H9 (cell line): ENCODE measurements around the gene GAL3ST3. TPM values are rescaled to one million over a fixed set of nuclear protein-coding genes. Genes with fewer than 3 reads are reported as not detected.

Experiments
- DNase-seq: peaks from one replicate; pipeline ENCODE4 v3.0.0-alpha.2; 2017
- H2AFZ ChIP-seq: one replicate; pipeline ENCODE4 v1.6.1; 2013; ENCODE audit warnings: mild to moderate bottlenecking, low read length, control low read depth, moderate library complexity
- H2AK5ac ChIP-seq: 2 replicates; pipeline ENCODE4 v1.6.1; 2013; ENCODE audit warnings: low read length, control low read depth, mixed read lengths; ENCODE audit not compliant: insufficient read length
- H2BK120ac ChIP-seq: one replicate; pipeline ENCODE4 v1.6.1; 2013; ENCODE audit warnings: low read depth, mild to moderate bottlenecking, low read length, control low read depth, inconsistent platforms; ENCODE audit not compliant: poor library complexity, severe bottlenecking
- H2BK12ac ChIP-seq: 2 replicates; pipeline ENCODE4 v1.6.1; 2013; ENCODE audit warnings: low read length, control low read depth, mixed read lengths, low read depth; ENCODE audit not compliant: insufficient read length
- H2BK15ac ChIP-seq: 2 replicates; pipeline ENCODE4 v1.6.1; 2013; ENCODE audit warnings: low read depth, low read length, control low read depth
- H2BK20ac ChIP-seq: one replicate; pipeline ENCODE4 v1.6.1; 2013; ENCODE audit warnings: low read depth, mild to moderate bottlenecking, low read length, control low read depth, inconsistent platforms; ENCODE audit not compliant: poor library complexity, severe bottlenecking
- H2BK5ac ChIP-seq: 2 replicates; pipeline ENCODE4 v1.6.1; 2013; ENCODE audit warnings: low read length, control low read depth, mixed read lengths; ENCODE audit not compliant: insufficient read length
- H3K14ac ChIP-seq: 2 replicates; pipeline ENCODE4 v1.6.1; 2013; ENCODE audit warnings: low read length, control low read depth; ENCODE audit not compliant: insufficient read depth
- H3K18ac ChIP-seq: 2 replicates; pipeline ENCODE4 v1.6.1; 2013; ENCODE audit warnings: low read depth, mild to moderate bottlenecking, mixed read lengths, low read length, control low read depth; ENCODE audit not compliant: insufficient read length
- H3K23ac ChIP-seq: 2 replicates; pipeline ENCODE4 v1.6.1; 2013; ENCODE audit warnings: low read length, control low read depth, mixed read lengths, low read depth; ENCODE audit not compliant: insufficient read length
- H3K23me2 ChIP-seq: 2 replicates; pipeline ENCODE4 v1.6.1; 2013; ENCODE audit warnings: low read depth, mild to moderate bottlenecking, mixed read lengths, low read length, control low read depth; ENCODE audit not compliant: insufficient read length, poor library complexity, severe bottlenecking
- H3K27ac ChIP-seq: 2 replicates; pipeline ENCODE4 v1.5.1; 2013; ENCODE audit warnings: low read length, control low read depth, mixed read lengths, low read depth; ENCODE audit not compliant: insufficient read length
- H3K27me3 ChIP-seq: 2 replicates; pipeline ENCODE4 v1.6.1; 2013; ENCODE audit warnings: low read length, control low read depth, inconsistent platforms; ENCODE audit not compliant: insufficient read depth
- H3K4ac ChIP-seq: 2 replicates; pipeline ENCODE4 v1.6.1; 2013; ENCODE audit warnings: low read depth, mild to moderate bottlenecking, control low read depth, inconsistent platforms, low read length, moderate library complexity
- H3K4me1 ChIP-seq: 2 replicates; pipeline ENCODE4 v1.6.1; 2013; ENCODE audit warnings: low read length, control low read depth, inconsistent platforms; ENCODE audit not compliant: insufficient read depth
- H3K4me2 ChIP-seq: 2 replicates; pipeline ENCODE4 v1.6.1; 2013; ENCODE audit warnings: low read length, control low read depth, mixed read lengths; ENCODE audit not compliant: insufficient read length, insufficient read depth
- H3K56ac ChIP-seq: 2 replicates; pipeline ENCODE4 v1.6.1; 2013; ENCODE audit warnings: low read depth, mild to moderate bottlenecking, mixed read lengths, low read length, control low read depth; ENCODE audit not compliant: insufficient read length
- H3K79me1 ChIP-seq: 2 replicates; pipeline ENCODE4 v1.6.1; 2013; ENCODE audit warnings: low read depth, mild to moderate bottlenecking, moderate library complexity, low read length, control low read depth, inconsistent platforms; ENCODE audit not compliant: insufficient read depth, poor library complexity, severe bottlenecking
- H3K79me2 ChIP-seq: 2 replicates; pipeline ENCODE4 v1.6.1; 2013; ENCODE audit warnings: low read length, control low read depth, inconsistent platforms; ENCODE audit not compliant: insufficient read depth
- H3K9ac ChIP-seq: 2 replicates; pipeline ENCODE4 v1.6.1; 2013; ENCODE audit warnings: low read length, control low read depth, mixed read lengths; ENCODE audit not compliant: insufficient read length; ENCODE audit errors: extremely low read depth
- H3K9me3 ChIP-seq: one replicate; pipeline ENCODE4 v1.6.1; 2013; ENCODE audit warnings: low read depth, low read length, inconsistent platforms; ENCODE audit not compliant: control insufficient read depth
- H3T11ph ChIP-seq: one replicate; pipeline ENCODE4 v1.6.1; 2013; ENCODE audit warnings: mild to moderate bottlenecking, low read length, control low read depth, inconsistent platforms
- H4K20me1 ChIP-seq: one replicate; pipeline ENCODE4 v1.6.1; 2013; ENCODE audit not compliant: control insufficient read depth, insufficient read length, insufficient read depth
- H4K5ac ChIP-seq: 2 replicates; pipeline ENCODE4 v1.6.1; 2013; ENCODE audit warnings: low read depth, mild to moderate bottlenecking, mixed read lengths, low read length, control low read depth; ENCODE audit not compliant: insufficient read length
- H4K8ac ChIP-seq: replicated peaks from 2 replicates; pipeline ENCODE4 v1.6.1; 2013; ENCODE audit warnings: low read length, control low read depth, mixed read lengths, low read depth; ENCODE audit not compliant: insufficient read length
- H4K91ac ChIP-seq: 2 replicates; pipeline ENCODE4 v1.6.1; 2013; ENCODE audit warnings: low read depth, mild to moderate bottlenecking, moderate library complexity, mixed read lengths, low read length, control low read depth; ENCODE audit not compliant: insufficient read length
- H3K27ac Mint-ChIP-seq, 3 experiments: 2 replicates in 2 of 3; 3 replicates in 1 of 3; pipeline ENCODE4 v1.8.0; 2020 to 2021; ENCODE audit warnings: mixed read lengths in 3 of 3, mild to moderate bottlenecking in 1 of 3, moderate library complexity in 1 of 3
- H3K27me3 Mint-ChIP-seq: 2 replicates; pipeline ENCODE4 v1.8.0; 2021; ENCODE audit warnings: low read depth, mild to moderate bottlenecking, moderate library complexity, mixed read lengths
- H3K36me3 Mint-ChIP-seq, 3 experiments: 2 replicates in 2 of 3; 3 replicates in 1 of 3; pipeline ENCODE4 v1.8.0; 2020 to 2021; ENCODE audit warnings: low read depth in 3 of 3, mixed read lengths in 3 of 3; ENCODE audit not compliant: insufficient read depth in 1 of 3
- H3K4me1 Mint-ChIP-seq, 2 experiments: 2 replicates each; pipeline ENCODE4 v1.8.0; 2020; ENCODE audit warnings: mixed read lengths in 2 of 2
- H3K4me3 Mint-ChIP-seq, 2 experiments: 2 replicates in 1 of 2; 3 replicates in 1 of 2; pipeline ENCODE4 v1.8.0; 2020 to 2021; ENCODE audit warnings: mild to moderate bottlenecking in 2 of 2, mixed read lengths in 2 of 2, moderate library complexity in 1 of 2
- H3K9me3 Mint-ChIP-seq, 2 experiments: 2 replicates in 1 of 2; 3 replicates in 1 of 2; pipeline ENCODE4 v1.8.0; 2020; ENCODE audit warnings: mild to moderate bottlenecking in 2 of 2, mixed read lengths in 2 of 2, moderate library complexity in 1 of 2
- CTCF ChIP-seq: fragments of 200-600 bp; sonication (generic); conservative IDR thresholded peaks from 3 replicates; pipeline ENCODE4 v1.8.0; 2021; ENCODE audit warnings: antibody characterized with exemption, mild to moderate bottlenecking
- WGBS: extraction: QIAGEN DNeasy Blood & Tissue Kit; methylation state at CpG from one replicate; pipeline ENCODE4 v1.1.7; 2013; ENCODE audit warnings: missing lambda C conversion rate, low lambda C conversion rate, mixed read lengths; ENCODE audit not compliant: insufficient read length; ENCODE audit errors: extremely low coverage; 5-methylcytosine and 5-hydroxymethylcytosine counted together
- total RNA-seq: library from RNA; stranded (reverse); gene quantifications from 2 replicates; pipeline ENCODE4 v1.2.1, GENCODE V29; 2021

Gene GAL3ST3
- total RNA-seq, 1 experiment from 2014 or later: 17.2 TPM

GRCh38 chr11:66012946-66013761 lies 35.8 kb downstream of the GAL3ST3 start:
- Histone ChIP-seq H3K23me2 (peaks cover 8% of the 10 kb centered on the region), H3T11ph (no peak overlapping the region), H2BK5ac (no peak overlapping the region), H3K14ac (no peak overlapping the region; the same call in 1 of the 2 replicates), H2BK15ac (no peak overlapping the region), H2AFZ (no peak overlapping the region), H2BK120ac (no peak overlapping the region), H3K27me3 (peaks cover 4% of the 10 kb centered on the region; the same call in 1 of the 2 replicates), H4K8ac (no peak overlapping the region), H3K9ac (no peak overlapping the region), H3K18ac (no peak overlapping the region), H4K20me1 (no peaks in the 10 kb centered on the region), H3K27ac (no peak overlapping the region), H2BK12ac (no peak overlapping the region), H3K4me2 (no peak overlapping the region), H3K79me2 (no peaks in the 10 kb centered on the region), H3K9me3 (no peaks in the 10 kb centered on the region), H3K23ac (no peak overlapping the region), H3K4ac (no peak overlapping the region), H2BK20ac (no peak overlapping the region), H3K79me1 (no peaks in the 10 kb centered on the region), H4K5ac (no peak overlapping the region), H2AK5ac (no peak overlapping the region), H3K4me1 (no peaks in the 10 kb centered on the region), H3K56ac (no peak overlapping the region), H4K91ac (no peak overlapping the region)
- H3K4me3 Mint-ChIP-seq: no peak overlapping the region
- no peak for DNase-seq
- no peak for TF ChIP-seq CTCF
- no peaks in the 10 kb centered on the region for H3K36me3 Mint-ChIP-seq
- no peaks in the 10 kb centered on the region for H3K9me3 Mint-ChIP-seq
- no CpG with 5 or more reads among the region's 12 CpGs for WGBS
- no peaks in the 10 kb centered on the region; the same call in 1 of the 2 replicates for H3K27me3 Mint-ChIP-seq
- peaks cover under 1 to 13% of the 10 kb centered on the region in 2 experiments; a peak in 3 of 4 replicates for H3K4me1 Mint-ChIP-seq
- peak overlapping the region in 1 of 3 experiments; percentile 62; a peak in 1 of 7 replicates for H3K27ac Mint-ChIP-seq
